Hindlimb muscle (tissue), 1 donor: ENCODE measurements around the gene NRXN3. TPM values are rescaled to one million over a fixed set of nuclear protein-coding genes. Genes with fewer than 3 reads are reported as not detected.
A peak's percentile ranks its signal among the peaks of the same experiment; 100 is the strongest.

Source experiments
- DNase-seq: peaks from one replicate; pipeline ENCODE4 v3.0.0-alpha.2; 2013
- polyA plus RNA-seq: library from polyadenylated mRNA; unstranded; fragments of 120-200 nt; gene quantifications from one replicate; pipeline ENCODE4 v1.2.1, GENCODE V29; 2013; ENCODE audit not compliant: insufficient read length

Gene NRXN3
- polyA plus RNA-seq, 1 donor = 0.40 TPM

- DNase-seq = peak; percentile 7
Measured at GRCh38 chr14:79383475-79383874, 1213.3 kb downstream of the NRXN3 start.

- DNase-seq = no peak
Measured at GRCh38 chr14:79395061-79395460, 1224.9 kb downstream of the NRXN3 start.

- no peak for DNase-seq
Measured at GRCh38 chr14:79404874-79405511, 1234.8 kb downstream of the NRXN3 start.

GRCh38 chr14:79405512-79405910 lies 1235.3 kb downstream of the NRXN3 start:
- no peak for DNase-seq

- DNase-seq = no peak
Measured at GRCh38 chr14:79407572-79407971, 1237.4 kb downstream of the NRXN3 start.

- no peak for DNase-seq
Measured at GRCh38 chr14:79408696-79409095, 1238.5 kb downstream of the NRXN3 start.

GRCh38 chr14:79411403-79412174 lies 1241.4 kb downstream of the NRXN3 start:
- no peak for DNase-seq

- DNase-seq = no peak
Measured at GRCh38 chr14:79412822-79413221, 1242.6 kb downstream of the NRXN3 start.

- DNase-seq = no peak
Measured at GRCh38 chr14:79413734-79414428, 1243.7 kb downstream of the NRXN3 start.

GRCh38 chr14:79415726-79416125 lies 1245.6 kb downstream of the NRXN3 start:
- no peak for DNase-seq

- no peak for DNase-seq
Measured at GRCh38 chr14:79417961-79418360, 1247.8 kb downstream of the NRXN3 start.

GRCh38 chr14:79418649-79419415 lies 1248.7 kb downstream of the NRXN3 start:
- DNase-seq = no peak

- DNase-seq = no peak
Measured at GRCh38 chr14:79419571-79420327, 1249.6 kb downstream of the NRXN3 start.

GRCh38 chr14:79420725-79421124 lies 1250.6 kb downstream of the NRXN3 start:
- DNase-seq = no peak

- no peak for DNase-seq
Measured at GRCh38 chr14:79421811-79422210, 1251.6 kb downstream of the NRXN3 start.

- DNase-seq = no peak
Measured at GRCh38 chr14:79424462-79424861, 1254.3 kb downstream of the NRXN3 start.

GRCh38 chr14:79426103-79426755 lies 1256.1 kb downstream of the NRXN3 start:
- no peak for DNase-seq

- no peak for DNase-seq
Measured at GRCh38 chr14:79432640-79433039, 1262.5 kb downstream of the NRXN3 start.

GRCh38 chr14:79436335-79436734 lies 1266.2 kb downstream of the NRXN3 start:
- no peak for DNase-seq

- no peak for DNase-seq
Measured at GRCh38 chr14:79437951-79438350, 1267.8 kb downstream of the NRXN3 start.

GRCh38 chr14:79438696-79439342 lies 1268.6 kb downstream of the NRXN3 start:
- no peak for DNase-seq
